HPDE6-E6E7 (cell line): ENCODE measurements around the gene THOC6.

Source experiments
- DNase-seq: peaks from one replicate; pipeline ENCODE4 v3.0.0; 2011; ENCODE audit warnings: missing footprints; ENCODE audit errors: extremely low spot score

THOC6 gene

GRCh38 chr16:3015865-3016521 lies 7.8 kb upstream of the THOC6 start:
- DNase-seq = no peak

- no peak for DNase-seq
Observed at GRCh38 chr16:3017344-3017743, 6.5 kb upstream of the THOC6 start.

- no peak for DNase-seq
Observed at GRCh38 chr16:3017794-3018506, 5.9 kb upstream of the THOC6 start, which contains the start of gene CLDN6. TSS of gene CLDN6 (minus strand) at chr16:3018183. CDS start at chr16:3016021, 2,162 bp downstream.

- DNase-seq = no peak
Observed at GRCh38 chr16:3019594-3020246, 4.1 kb upstream of the THOC6 start.

- no peak for DNase-seq
Observed at GRCh38 chr16:3020247-3020603, 3.6 kb upstream of the THOC6 start, which contains the start of gene TNFRSF12A. TSS of gene TNFRSF12A (plus strand) at chr16:3020368. CDS start at chr16:3020398, 30 bp downstream.

GRCh38 chr16:3020604-3021448 lies 3.0 kb upstream of the THOC6 start:
- DNase-seq = no peak

GRCh38 chr16:3021449-3022207 lies 2.2 kb upstream of the THOC6 start:
- DNase-seq = peak; percentile 76

GRCh38 chr16:3022208-3022683 lies 1.6 kb upstream of the THOC6 start:
- peak; percentile 84 for DNase-seq

- no peak for DNase-seq
Observed at GRCh38 chr16:3022684-3023414, 986 bp upstream of the THOC6 start.

GRCh38 chr16:3023415-3023668 lies 493 bp upstream of the THOC6 start:
- DNase-seq = no peak

- DNase-seq = no peak
Observed at GRCh38 chr16:3025032-3026002, 1.5 kb downstream of the THOC6 start.

- no peak for DNase-seq
Observed at GRCh38 chr16:3026003-3026378, 2.2 kb downstream of the THOC6 start.

- DNase-seq = no peak
Observed at GRCh38 chr16:3026609-3027488, 3.0 kb downstream of the THOC6 start.

- DNase-seq = no peak
Observed at GRCh38 chr16:3027489-3027795, 3.6 kb downstream of the THOC6 start.

GRCh38 chr16:3027983-3028715 lies 4.3 kb downstream of the THOC6 start:
- DNase-seq = peak; percentile 87

- no peak for DNase-seq
Observed at GRCh38 chr16:3028716-3029319, 5.0 kb downstream of the THOC6 start.

- no peak for DNase-seq
Observed at GRCh38 chr16:3029491-3030221, 5.8 kb downstream of the THOC6 start.
